GM18526 (cell line): ENCODE measurements around the gene NCKAP5.

Source experiments
- POLR2A ChIP-seq: IDR thresholded peaks from 3 replicates; pipeline ENCODE4 v1.6.1; 2011; ENCODE audit not compliant: insufficient read length; ENCODE audit errors: extremely low read depth

NCKAP5 gene

DNA sequence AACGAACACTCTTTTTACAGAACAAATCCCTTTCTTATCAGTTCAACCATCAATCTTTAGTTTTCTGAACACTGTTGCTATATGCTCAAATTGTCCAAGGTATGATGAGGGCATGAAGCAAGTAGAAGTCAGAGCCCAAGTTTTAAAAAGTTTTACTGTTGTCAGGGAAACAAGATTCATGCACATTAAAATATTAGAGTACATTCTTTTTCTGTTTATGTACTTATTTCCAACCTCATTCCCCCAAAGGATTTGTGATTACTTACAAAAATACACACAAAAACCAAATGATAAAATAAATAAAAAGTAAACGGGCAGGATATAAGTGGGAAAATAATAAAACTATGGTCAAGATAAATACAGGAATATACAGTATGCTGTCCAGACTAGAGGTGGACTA is 15.4 kb downstream of the NCKAP5 start:
- no peak for TF ChIP-seq POLR2A

DNA sequence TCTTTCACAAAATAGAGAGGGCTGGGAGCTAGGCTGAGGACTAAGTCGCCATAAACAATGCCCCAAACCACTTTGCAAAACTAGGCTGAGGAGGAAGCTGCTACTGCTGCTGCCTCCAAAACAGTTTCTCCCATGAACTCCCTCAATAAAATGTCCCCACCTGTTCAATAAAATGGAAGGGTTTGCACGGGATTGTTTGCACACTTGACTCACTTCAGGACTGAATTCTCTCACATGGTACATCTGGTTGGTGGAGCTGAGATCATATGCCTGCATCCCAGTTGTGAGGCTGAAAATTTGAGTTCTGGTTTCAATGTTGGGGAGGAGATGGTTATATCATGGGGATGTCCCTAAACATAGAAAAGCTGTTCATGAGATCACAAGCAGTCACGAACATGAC is 26.5 kb downstream of the NCKAP5 start:
- TF ChIP-seq POLR2A = no peak

- no peak for TF ChIP-seq POLR2A
Observed at GRCh38 chr2:133541376-133541775, 26.9 kb downstream of the NCKAP5 start.

GRCh38 chr2:133532919-133533318 is 35.3 kb downstream of the NCKAP5 start:
- TF ChIP-seq POLR2A = no peak

GRCh38 chr2:133531382-133531781 is 36.9 kb downstream of the NCKAP5 start:
- TF ChIP-seq POLR2A = no peak

GRCh38 chr2:133530645-133531044 is 37.6 kb downstream of the NCKAP5 start:
- TF ChIP-seq POLR2A = no peak

DNA sequence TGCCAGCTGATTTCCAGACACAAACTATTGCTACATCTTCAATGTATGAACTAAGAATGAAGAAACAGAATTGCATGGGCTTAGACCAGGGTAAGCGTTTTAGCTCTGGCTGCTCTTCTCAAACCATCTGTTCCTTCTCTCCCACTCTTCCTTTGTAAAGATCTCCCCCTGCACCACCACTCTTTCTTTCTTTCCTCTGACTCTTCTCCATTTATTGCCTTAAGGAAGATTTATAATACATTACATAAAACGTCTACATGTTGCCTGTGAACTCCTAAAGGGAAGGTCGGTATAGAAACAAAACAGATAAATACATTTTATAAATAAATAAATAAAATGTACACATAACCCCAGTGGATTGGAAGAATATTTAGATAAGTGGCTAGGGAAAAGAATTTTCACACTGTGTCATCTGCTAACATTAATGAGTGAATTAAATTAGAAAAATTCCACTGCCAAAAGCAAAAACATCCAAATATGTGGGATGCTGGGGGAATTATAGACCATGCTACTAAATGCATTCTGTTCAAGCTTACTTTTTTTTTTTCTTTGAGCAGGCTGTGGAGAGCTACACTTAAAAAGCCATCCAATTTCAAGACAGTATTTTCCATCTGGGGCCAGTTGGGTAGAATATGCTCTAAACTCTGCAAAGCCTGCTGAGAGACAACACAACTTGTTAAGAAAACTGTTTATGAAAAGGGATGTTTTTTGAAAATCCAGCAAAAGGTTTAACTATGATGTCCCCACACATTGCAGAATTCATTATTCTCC is 41.5 kb downstream of the NCKAP5 start:
- no peak for TF ChIP-seq POLR2A

GRCh38 chr2:133525613-133526529 is 42.4 kb downstream of the NCKAP5 start:
- no peak for TF ChIP-seq POLR2A

- TF ChIP-seq POLR2A = no peak
Observed at GRCh38 chr2:133525090-133525489, 43.2 kb downstream of the NCKAP5 start.

DNA sequence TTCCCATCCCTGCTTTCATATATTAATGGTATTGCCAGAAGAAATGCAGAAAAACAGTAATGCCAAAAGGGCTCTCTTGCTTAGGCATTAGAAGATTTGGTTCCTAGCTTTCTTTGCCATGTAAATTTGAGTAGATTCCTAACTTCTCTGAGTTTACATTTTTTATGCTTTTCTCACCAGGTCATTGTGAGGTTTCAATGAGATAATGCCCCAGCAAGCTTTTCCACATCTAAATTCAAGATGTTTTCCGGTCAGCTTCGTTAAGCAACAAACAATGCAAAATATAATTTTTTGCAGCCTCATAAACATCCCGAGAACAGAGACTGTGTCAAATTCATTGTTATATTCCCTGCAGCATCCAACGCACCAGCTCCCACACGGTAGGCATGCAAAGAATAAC is 44.9 kb downstream of the NCKAP5 start:
- no peak for TF ChIP-seq POLR2A

GRCh38 chr2:133522204-133522603 is 46.1 kb downstream of the NCKAP5 start:
- TF ChIP-seq POLR2A = no peak

DNA sequence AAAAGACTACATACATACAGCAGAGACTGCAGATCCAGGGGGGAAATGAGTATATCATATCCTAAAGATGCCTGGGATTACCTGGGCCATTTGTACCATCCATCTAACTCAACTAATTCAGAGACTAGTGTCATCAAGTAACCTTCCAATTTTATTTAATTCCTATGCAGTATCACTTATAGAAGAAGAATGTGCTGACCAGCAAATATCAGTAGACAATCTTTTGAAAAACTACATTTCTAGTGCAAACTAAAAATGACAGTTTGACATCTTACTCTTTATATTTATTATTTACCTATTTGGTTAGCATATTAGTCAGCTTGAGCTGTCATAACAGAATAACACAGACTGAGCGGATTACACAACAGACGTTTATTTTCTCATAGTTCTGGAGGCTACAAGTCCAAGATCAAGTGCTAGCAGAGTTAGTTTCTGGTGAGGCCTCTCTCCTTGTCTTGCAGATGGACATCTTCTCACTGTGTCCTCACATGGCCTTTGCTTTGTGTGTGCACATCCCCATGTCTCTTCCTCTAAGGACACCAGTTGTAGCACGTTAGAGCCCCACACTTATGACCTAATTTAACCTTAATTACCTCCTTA is 47.0 kb downstream of the NCKAP5 start:
- no peak for TF ChIP-seq POLR2A

- no peak for TF ChIP-seq POLR2A
Observed at GRCh38 chr2:133518700-133519344, 49.4 kb downstream of the NCKAP5 start.

- no peak for TF ChIP-seq POLR2A
Observed at GRCh38 chr2:133517876-133518275, 50.4 kb downstream of the NCKAP5 start.

- no peak for TF ChIP-seq POLR2A
Observed at GRCh38 chr2:133516405-133517026, 51.7 kb downstream of the NCKAP5 start.
